Measurements from ENCODE around the gene TPI1.
"Not testable (repeated sequence)": the region's sequence is repeated elsewhere in the genome, so short reads cannot be mapped to it uniquely, and the experiment has no call there.

TPI1 gene

DNA sequence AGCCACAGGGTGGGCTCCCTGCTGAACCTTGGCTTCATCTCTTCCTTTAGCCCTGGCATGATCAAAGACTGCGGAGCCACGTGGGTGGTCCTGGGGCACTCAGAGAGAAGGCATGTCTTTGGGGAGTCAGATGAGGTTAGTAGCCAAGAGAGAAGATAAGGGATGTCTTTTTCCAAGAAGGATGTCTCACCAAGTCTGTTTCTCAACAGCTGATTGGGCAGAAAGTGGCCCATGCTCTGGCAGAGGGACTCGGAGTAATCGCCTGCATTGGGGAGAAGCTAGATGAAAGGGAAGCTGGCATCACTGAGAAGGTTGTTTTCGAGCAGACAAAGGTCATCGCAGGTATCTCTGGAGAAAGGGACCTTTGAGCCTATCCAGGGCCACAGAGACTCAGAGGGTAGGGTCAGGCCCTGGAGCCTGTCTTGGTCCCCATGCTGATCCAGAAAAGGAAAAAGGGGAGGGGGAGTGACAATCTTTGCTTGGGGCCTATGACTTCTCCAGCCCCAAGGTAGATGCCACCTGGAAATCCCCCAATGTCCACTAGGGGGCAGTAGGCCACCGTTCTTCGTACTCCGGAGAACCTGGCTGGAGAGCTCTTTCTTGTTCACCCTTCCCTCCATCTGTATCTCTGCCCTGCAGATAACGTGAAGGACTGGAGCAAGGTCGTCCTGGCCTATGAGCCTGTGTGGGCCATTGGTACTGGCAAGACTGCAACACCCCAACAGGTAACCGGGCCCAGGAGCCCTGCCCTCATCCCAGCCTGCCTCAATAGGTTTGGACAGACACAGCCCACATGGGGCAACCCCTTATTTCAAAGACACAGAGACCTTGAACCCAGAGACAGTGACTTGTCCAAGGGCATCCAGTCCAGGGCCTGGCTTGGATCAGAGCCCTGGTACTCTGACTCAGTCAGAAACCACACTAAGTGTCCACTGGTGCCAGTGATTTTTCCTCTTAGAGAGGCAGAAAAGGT, 2.0 kb downstream of the TPI1 start:
- ATAC-seq, result no peak

- not testable (repeated sequence) for ATAC-seq
These were observed 3.0 kb downstream of the TPI1 start for GRCh38 chr12:6870304-6870703.

- no peak for ATAC-seq
These were observed 4.0 kb downstream of the TPI1 start for GRCh38 chr12:6871052-6871957.

GRCh38 chr12:6872073-6873048, 5.0 kb downstream of the TPI1 start:
- ATAC-seq, result peak; percentile 30 to 44

DNA sequence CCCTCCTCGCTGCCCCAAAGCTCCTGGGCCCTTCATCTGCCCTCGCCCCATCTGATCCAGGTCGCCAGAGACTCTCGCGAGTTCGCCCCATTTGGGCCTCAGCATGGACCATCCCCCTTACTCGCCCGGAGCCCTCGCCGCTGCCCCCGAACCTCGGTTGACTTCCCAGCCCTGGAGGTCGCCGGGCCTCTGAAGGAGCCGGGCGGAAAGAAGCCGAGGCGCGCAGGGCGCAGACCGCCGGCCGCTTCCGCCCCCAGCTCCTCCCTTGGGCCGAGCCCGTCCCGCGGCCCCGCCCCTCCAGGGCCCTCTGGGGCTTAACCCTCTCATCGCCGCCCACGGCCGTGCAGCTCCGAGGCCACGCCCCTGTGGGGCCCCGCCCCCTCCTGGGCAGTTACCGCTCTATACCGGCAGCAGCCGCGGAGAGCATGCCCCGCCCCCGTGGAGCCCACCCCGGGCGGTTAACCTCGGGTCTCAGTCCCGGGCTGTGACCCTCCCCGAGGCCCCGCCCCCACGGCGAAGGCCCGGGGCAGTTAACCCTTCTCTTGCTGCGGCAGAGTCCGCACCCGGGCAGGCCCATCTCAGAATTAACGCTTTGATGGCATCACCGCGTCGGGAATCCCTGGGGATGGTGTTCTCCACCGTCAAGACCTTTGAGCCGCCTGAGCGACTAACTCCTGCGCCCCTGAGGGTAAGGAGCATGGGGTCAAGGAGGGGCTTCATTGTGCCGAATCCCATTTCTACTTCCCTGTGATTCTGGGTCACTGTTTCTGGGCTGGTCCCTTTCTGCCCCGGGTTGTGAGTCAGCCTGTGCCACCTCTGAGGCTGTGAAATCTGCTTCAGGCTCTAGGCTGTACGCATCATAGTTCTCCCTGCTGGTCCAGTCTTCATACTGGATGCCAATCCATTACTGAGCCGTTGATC, 6.0 kb downstream of the TPI1 start, which contains the start of gene SPSB2:
TSS of gene SPSB2 (minus strand) at position 210 of the 921 bp plus-strand sequence. CDS start 402 bp downstream, outside the sequence.
- ATAC-seq, result peak; percentile 78 to 82

DNA sequence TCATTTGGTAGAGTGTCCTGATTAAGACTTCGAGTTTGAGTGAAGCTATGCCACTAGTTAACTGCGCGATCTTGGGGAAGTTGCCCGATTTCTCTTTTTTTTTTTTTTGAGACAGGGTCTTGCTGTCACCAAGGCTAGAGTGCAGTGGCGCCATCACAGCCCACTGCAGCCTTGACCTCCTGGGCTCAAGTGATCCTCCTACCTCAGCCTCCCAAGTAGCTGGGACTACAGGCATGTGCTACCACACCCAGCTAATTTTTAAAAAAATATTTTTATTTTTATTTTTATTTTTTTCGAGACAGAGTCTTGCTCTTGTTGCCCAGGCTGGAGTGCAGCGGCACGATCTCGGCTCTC, 6.7 kb downstream of the TPI1 start:
- ATAC-seq, result not testable (repeated sequence)

DNA sequence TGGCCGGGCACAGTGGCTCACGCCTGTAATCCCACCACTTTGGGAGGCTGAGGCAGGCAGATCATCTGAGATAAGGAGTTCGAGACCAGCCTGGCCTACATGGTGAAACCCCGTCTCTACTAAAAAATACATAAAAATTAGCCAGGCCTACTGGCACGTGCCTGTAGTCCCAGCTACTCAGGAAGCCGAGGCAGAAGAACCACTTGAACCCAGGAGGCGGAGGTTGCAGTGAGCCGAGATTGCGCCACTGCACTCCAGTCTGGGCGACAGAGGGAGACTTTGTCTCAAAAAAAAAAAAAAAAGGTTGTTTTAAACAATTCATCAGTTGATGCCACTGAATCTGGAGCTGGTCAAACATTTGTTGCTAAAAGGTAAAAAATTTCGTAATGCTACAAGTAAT, 12.5 kb downstream of the TPI1 start:
- not testable (repeated sequence) for ATAC-seq

GRCh38 chr12:6883252-6883651, 15.9 kb downstream of the TPI1 start:
- no peak for ATAC-seq

DNA sequence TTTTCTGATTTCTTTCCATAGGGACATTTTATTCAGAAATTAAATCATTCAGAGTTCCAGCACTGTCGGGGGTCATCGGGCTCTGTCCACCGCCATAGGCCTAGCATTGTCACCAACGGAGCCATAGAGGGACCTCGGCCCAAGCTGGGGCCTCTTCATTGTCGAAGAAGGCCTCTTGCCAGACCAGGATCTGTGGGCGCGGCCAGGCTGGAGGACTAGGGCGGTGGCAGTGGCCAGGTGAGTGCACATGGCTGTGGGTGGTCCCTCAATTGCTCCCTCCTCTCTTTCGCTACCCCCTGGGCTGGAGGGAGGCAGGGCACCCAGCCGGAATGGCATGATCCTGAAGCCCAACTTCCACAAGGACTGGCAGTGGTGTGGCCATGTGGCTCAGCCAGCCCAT, 16.4 kb downstream of the TPI1 start:
- ATAC-seq, result no peak

- no peak for ATAC-seq
These were observed 17.2 kb downstream of the TPI1 start for GRCh38 chr12:6884539-6884938.

DNA sequence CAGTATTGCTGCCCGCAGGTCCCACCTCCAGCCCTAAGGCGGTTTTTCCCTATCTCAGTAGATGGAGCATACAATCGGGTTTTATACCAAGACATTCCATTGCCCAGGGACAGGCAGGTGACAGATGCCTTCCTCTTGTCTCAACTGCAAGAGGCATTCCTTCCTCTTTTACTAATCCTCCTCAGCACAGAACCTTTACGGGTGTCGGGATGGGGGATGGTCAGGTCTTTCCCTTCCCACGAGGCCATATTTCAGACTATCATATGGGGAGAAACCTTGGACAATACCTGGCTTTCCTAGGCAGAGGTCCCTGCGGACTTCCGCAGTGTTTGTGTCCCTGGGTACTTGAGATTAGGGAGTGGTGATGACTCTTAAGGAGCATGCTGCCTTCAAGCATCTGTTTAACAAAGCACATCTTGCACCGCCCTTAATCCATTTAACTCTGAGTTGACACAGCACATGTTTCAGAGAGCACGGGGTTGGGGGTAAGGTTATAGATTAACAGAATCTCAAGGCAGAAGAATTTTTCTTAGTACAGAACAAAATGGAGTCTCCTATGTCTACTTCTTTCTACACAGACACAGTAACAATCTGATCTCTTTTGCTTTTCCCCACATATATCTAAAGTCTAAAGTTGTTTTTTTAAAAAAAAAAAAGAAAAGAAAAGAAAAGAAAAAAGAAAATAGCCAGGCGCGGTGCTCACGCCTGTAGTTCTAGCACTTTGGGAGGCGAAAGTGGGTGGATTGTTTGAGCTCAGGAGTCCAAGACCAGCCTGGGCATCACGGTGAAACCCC, 19.1 kb downstream of the TPI1 start:
- ATAC-seq, result not testable (repeated sequence)

GRCh38 chr12:6887460-6887859, 20.1 kb downstream of the TPI1 start:
- ATAC-seq, result no peak

DNA sequence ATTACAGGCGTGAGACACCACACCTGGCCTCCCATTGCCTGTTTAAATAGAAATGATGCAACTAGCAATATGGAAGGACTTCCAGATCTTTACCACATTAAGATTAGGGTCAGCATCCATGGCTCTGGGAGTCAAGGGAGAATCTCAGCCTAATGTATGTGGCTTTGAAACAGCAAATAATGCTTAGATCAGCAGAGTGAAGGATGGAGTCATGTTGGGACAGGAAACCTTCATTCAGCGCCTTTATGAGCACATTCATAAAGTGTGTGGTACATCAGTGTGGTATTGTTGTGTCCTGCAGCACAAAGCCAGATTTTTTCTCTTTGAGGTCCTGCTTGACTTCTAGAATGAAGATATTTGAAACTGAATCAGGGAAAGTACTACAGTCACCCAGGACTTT, 21.0 kb downstream of the TPI1 start:
- no peak for ATAC-seq

- not testable (repeated sequence) for ATAC-seq
These were observed 21.5 kb downstream of the TPI1 start for GRCh38 chr12:6888794-6889193.

- not testable (repeated sequence) for ATAC-seq
These were observed 22.6 kb downstream of the TPI1 start for GRCh38 chr12:6889775-6890573.

- ATAC-seq, result peak; percentile 95 to 97
These were observed 23.7 kb downstream of the TPI1 start for GRCh38 chr12:6890789-6891645.

GRCh38 chr12:6891646-6892001, 24.3 kb downstream of the TPI1 start:
- ATAC-seq, result peak in 1 of 2 donors; percentile 1

GRCh38 chr12:6892683-6893082, 25.4 kb downstream of the TPI1 start:
- not testable (repeated sequence) for ATAC-seq

All from activated CD4-positive, CD25-positive, alpha-beta regulatory T cell treated with anti-CD3 and anti-CD28 coated beads, Interleukin-2, amount 50 U/mL, for 24 hours (primary cell).